Upper lobe of left lung (tissue), 6 donors: ENCODE measurements around the gene TMC7. TPM values are rescaled to one million over a fixed set of nuclear protein-coding genes. Genes with fewer than 3 reads are reported as not detected.

Experiments
- ATAC-seq, 2 donors: fragments of 200-7000 bp; cut with Tn5 transposase; one replicate each; pipeline ENCODE4 v1.9.1; 2022; ENCODE audit warnings: mild to moderate bottlenecking in 2 of 2, moderate library complexity in 2 of 2; ENCODE audit not compliant: low FRiP score in 2 of 2
- DNase-seq, 2 donors: peaks; one replicate each; pipeline ENCODE4 v3.0.0-alpha.2; 2019 to 2020
- H3K27ac ChIP-seq, 4 donors: fragments of 200-600 bp; sonication (generic); one replicate each; pipeline ENCODE4 v1.5.1; 2016 to 2019
- H3K27me3 ChIP-seq, 4 donors: fragments of 200-600 bp; sonication (generic); one replicate each; pipeline ENCODE4 v1.5.1; 2017 to 2019
- H3K36me3 ChIP-seq, 4 donors: fragments of 200-600 bp; sonication (generic); one replicate each; pipeline ENCODE4 v1.5.1; 2016 to 2019
- H3K4me1 ChIP-seq, 4 donors: fragments of 200-600 bp; sonication (generic); one replicate each; pipeline ENCODE4 v1.5.1; 2018 to 2019
- H3K4me3 ChIP-seq, 4 donors: fragments of 200-600 bp; sonication (generic); one replicate each; pipeline ENCODE4 v1.5.1; 2017 to 2019; ENCODE audit warnings: mild to moderate bottlenecking in 2 of 4, moderate library complexity in 1 of 4
- H3K9me3 ChIP-seq, 4 donors: fragments of 200-600 bp; sonication (generic); one replicate each; pipeline ENCODE4 v1.5.1; 2018 to 2019
- EP300 ChIP-seq, 4 donors: sonication (generic); formaldehyde crosslinking; IDR thresholded peaks; one replicate each; pipeline ENCODE4 v1.5.1; 2017; ENCODE audit warnings: antibody characterized with exemption in 4 of 4, control low read depth in 2 of 4
- POLR2A ChIP-seq, 4 donors: fragments of 450-650 bp; IDR thresholded peaks; one replicate each; pipeline ENCODE4 v1.5.1; 2016 to 2017; ENCODE audit warnings: antibody characterized with exemption in 4 of 4, mild to moderate bottlenecking in 2 of 4
- POLR2AphosphoS5 ChIP-seq, 2 donors: sonication (generic); formaldehyde crosslinking; IDR thresholded peaks; one replicate each; pipeline ENCODE4 v1.5.1; 2017; ENCODE audit warnings: antibody characterized with exemption in 2 of 2
- WGBS, 2 donors: methylation state at CpG; one replicate each; pipeline ENCODE4 v1.1.5; 2017 to 2018; 5-methylcytosine and 5-hydroxymethylcytosine counted together
- total RNA-seq, 6 donors: library from RNA; depleted of rRNA in 4 of 6; stranded (reverse); fragments of >200 nt in 4 of 6; gene quantifications; one replicate each; pipeline versions ENCODE4 v1.1.0 to v1.2.1, GENCODE V29; 2016 to 2021
- TF ChIP-seq, protein P1 (sequence below), 6 experiments: fragments of 450-650 bp in 4 of 6; fragments of 200-600 bp in 2 of 6; sonication (generic) in 2 of 6; IDR thresholded peaks; one replicate each; pipeline ENCODE4 v1.5.1; 2016 to 2019; ENCODE audit warnings: antibody characterized with exemption in 6 of 6
- donor health status: DM: no; HTN: no; CAD: no; lungs with moderate emphysema.
- donor health status: DM: no; HTN: yes; CAD: no; lungs with severe emphysema.

The TMC7 gene
- total RNA-seq, 6 donors from 2014 or later, result 4.5 to 11.5 (median 5.9) TPM

DNA sequence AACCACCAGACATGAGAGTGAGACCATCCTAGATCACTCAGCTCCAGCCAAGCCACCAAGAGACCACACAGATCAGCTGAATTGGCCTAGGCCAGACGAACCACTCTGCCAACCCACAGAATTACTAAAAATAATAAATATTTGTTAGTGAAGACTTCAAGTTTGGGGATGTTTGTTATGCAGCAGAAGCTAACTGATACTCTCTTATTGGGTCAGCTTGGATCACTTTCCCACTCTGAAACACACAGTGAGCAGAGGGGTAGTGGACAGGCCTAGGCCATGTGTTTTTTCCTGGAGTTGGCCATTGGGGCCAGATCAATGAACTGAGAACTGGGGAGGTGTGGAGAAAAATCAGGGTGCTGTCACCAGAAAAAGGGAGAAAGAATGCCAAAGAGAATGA is 114.4 kb downstream of the TMC7 start:
- Histone ChIP-seq H3K27me3 (no peaks in the 10 kb centered on the region), H3K36me3 (no peaks in the 10 kb centered on the region), H3K4me1 (no peaks in the 10 kb centered on the region), H3K27ac (no peak overlapping the region), H3K4me3 (no peak overlapping the region), H3K9me3 (no peaks in the 10 kb centered on the region)
- WGBS, 2 donors, result 94 to 100% methylated on average over 1 of the region's 1 CpG
- no peak for ATAC-seq
- DNase-seq, result no peak
- TF ChIP-seq POLR2A (IDR thresholded peaks at IDR 0.05) (no peak), EP300 (IDR thresholded peaks at IDR 0.05) (no peak), POLR2AphosphoS5 (IDR thresholded peaks at IDR 0.05) (no peak)
- TF ChIP-seq, protein P1, sequence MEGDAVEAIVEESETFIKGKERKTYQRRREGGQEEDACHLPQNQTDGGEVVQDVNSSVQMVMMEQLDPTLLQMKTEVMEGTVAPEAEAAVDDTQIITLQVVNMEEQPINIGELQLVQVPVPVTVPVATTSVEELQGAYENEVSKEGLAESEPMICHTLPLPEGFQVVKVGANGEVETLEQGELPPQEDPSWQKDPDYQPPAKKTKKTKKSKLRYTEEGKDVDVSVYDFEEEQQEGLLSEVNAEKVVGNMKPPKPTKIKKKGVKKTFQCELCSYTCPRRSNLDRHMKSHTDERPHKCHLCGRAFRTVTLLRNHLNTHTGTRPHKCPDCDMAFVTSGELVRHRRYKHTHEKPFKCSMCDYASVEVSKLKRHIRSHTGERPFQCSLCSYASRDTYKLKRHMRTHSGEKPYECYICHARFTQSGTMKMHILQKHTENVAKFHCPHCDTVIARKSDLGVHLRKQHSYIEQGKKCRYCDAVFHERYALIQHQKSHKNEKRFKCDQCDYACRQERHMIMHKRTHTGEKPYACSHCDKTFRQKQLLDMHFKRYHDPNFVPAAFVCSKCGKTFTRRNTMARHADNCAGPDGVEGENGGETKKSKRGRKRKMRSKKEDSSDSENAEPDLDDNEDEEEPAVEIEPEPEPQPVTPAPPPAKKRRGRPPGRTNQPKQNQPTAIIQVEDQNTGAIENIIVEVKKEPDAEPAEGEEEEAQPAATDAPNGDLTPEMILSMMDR (IDR thresholded peaks at IDR 0.05), result no peak

DNA sequence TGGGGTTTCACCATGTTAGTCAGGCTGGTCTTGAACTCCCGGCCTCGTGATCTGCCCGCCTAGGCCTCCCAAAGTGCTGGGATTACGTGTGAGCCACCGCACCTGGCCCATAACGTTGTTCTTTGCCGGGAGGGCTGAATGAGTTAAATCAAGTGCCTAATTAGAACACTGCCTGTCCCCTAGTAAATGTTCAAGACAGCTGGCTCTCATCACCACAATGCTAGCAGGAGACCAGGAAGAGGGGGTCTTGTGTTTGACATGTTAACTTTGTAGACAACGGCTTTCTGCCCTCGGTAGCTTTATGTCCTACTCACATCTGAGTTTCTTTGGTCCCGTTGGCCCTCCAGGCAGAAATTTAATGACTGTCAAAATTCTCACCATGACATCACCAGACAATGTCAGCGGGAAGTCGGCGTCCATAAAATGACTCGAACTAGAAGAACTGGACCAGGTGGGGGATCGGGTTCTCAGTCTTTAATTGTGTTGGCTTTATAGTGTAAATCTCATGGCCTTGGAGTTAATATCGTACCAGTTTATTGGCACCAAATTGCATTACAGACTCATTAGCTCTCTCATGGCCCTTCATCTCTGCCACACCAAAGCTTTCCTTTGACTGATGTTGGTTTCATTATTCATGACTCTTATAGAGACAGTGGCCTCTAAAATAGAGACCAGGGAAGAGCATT is 118.6 kb downstream of the TMC7 start:
- Histone ChIP-seq H3K36me3 (no peaks in the 10 kb centered on the region), H3K4me3 (no peak overlapping the region), H3K4me1 (peaks cover 11 to 20% (median 13%) of the 10 kb centered on the region in 4 donors), H3K9me3 (no peaks in the 10 kb centered on the region), H3K27ac (no peak overlapping the region), H3K27me3 (no peaks in the 10 kb centered on the region)
- TF ChIP-seq, protein P1 (IDR thresholded peaks at IDR 0.05), result no peak
- WGBS, 2 donors, result 79 to 82% methylated on average over 16 of the region's 16 CpGs
- DNase-seq, result no peak
- ATAC-seq, result no peak

DNA sequence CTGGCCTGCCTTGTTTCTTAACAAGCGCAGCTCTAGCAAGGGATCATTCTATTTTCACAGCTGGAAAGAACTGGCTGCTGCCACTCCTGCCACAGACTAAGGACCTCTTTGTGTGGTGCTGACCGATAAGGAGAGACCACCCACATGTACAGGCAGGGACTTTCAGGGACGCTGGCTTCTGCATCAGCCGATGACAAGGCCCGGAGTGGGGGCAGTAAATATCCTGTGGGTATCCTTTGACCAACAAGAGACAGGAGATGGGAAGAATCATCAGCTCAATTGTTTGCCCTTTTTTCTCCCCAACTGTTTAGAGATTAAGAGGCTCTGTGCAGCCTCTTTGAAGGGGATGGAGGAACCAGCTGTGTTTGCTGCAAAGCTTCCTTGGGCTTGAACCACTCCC is 120.9 kb downstream of the TMC7 start:
- H3K27me3 ChIP-seq, result no peaks in the 10 kb centered on the region
- H3K4me1 ChIP-seq, result peaks cover 11 to 29% (median 15%) of the 10 kb centered on the region in 4 donors
- TF ChIP-seq POLR2A (IDR thresholded peaks at IDR 0.05) (no peak), EP300 (IDR thresholded peaks at IDR 0.05) (no peak), POLR2AphosphoS5 (IDR thresholded peaks at IDR 0.05) (no peak)
- TF ChIP-seq, protein P1 (IDR thresholded peaks at IDR 0.05), result no peak
- no peaks in the 10 kb centered on the region for H3K9me3 ChIP-seq
- ATAC-seq (no peak), DNase-seq (no peak)
- 55 to 85% methylated on average over 4 to 5 of the region's 5 CpGs for WGBS, 2 donors
- no peaks in the 10 kb centered on the region for H3K36me3 ChIP-seq
- no peak overlapping the region for H3K27ac ChIP-seq
- no peak overlapping the region for H3K4me3 ChIP-seq

DNA sequence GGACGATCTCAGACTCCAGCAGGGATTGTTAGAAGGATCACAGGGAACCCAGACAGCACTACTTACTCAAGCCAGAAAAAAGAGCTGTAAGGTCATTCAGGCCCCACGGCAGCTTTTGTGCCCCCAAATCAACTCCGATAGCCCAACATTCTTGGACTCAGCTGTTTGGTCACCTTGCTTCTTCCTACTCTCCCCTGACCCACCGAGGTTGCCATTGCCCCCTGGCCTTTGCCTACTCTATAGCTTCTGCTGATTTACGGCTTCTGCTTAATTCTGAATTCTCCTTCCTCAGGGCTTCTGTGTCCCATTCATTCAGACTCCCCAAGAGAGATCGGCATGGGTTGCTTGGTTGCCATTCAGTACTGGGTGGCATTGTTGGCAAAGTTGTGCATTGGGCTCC is 121.4 kb downstream of the TMC7 start:
- H3K9me3 ChIP-seq, result no peaks in the 10 kb centered on the region
- no peak overlapping the region for H3K4me3 ChIP-seq
- ATAC-seq, result no peak
- no peaks in the 10 kb centered on the region for H3K36me3 ChIP-seq
- no peak overlapping the region for H3K27ac ChIP-seq
- no peaks in the 10 kb centered on the region for H3K27me3 ChIP-seq
- WGBS, 2 donors, result 72 to 75% methylated on average over 6 of the region's 6 CpGs
- DNase-seq, result no peak
- TF ChIP-seq POLR2A (IDR thresholded peaks at IDR 0.05), result no peak
- TF ChIP-seq, protein P1 (IDR thresholded peaks at IDR 0.05), result no peak
- TF ChIP-seq EP300 (IDR thresholded peaks at IDR 0.05), result no peak
- no peak for TF ChIP-seq POLR2AphosphoS5 (IDR thresholded peaks at IDR 0.05)
- peaks cover 11 to 29% (median 15%) of the 10 kb centered on the region in 4 donors for H3K4me1 ChIP-seq
